Stimulated activated CD4-positive, alpha-beta T cell treated with anti-CD3 and anti-CD28 coated beads, Interleukin-15, amount 100 ng/mL, for 1 hour (primary cell): ENCODE data around the gene EPHB2.

Experiments
- DNase-seq, 2 donors: peaks; one replicate each; pipeline ENCODE4 v3.0.0-alpha.2; 2020; ENCODE audit warnings: low read depth in 1 of 2, low spot score in 1 of 2

Gene EPHB2

GRCh38 chr1:22816067-22816775 is 105.6 kb downstream of the EPHB2 start:
- DNase-seq = no peak

- no peak for DNase-seq
Measured at GRCh38 chr1:22816803-22817202, 106.2 kb downstream of the EPHB2 start.

GRCh38 chr1:22817462-22817861 is 106.8 kb downstream of the EPHB2 start:
- DNase-seq = no peak

- no peak for DNase-seq
Measured at GRCh38 chr1:22818061-22818770, 107.6 kb downstream of the EPHB2 start.

GRCh38 chr1:22819361-22819760 is 108.7 kb downstream of the EPHB2 start:
- no peak for DNase-seq

GRCh38 chr1:22821027-22821426 is 110.4 kb downstream of the EPHB2 start:
- no peak for DNase-seq

- no peak for DNase-seq
Measured at GRCh38 chr1:22822371-22822770, 111.7 kb downstream of the EPHB2 start.

- no peak for DNase-seq
Measured at GRCh38 chr1:22824466-22824865, 113.8 kb downstream of the EPHB2 start.

- no peak for DNase-seq
Measured at GRCh38 chr1:22824975-22825374, 114.3 kb downstream of the EPHB2 start.

GRCh38 chr1:22825486-22826189 is 115.0 kb downstream of the EPHB2 start:
- DNase-seq = no peak

- DNase-seq = no peak
Measured at GRCh38 chr1:22826604-22827580, 116.3 kb downstream of the EPHB2 start.

GRCh38 chr1:22827666-22828483 is 117.2 kb downstream of the EPHB2 start:
- DNase-seq = no peak

GRCh38 chr1:22828484-22829308 is 118.1 kb downstream of the EPHB2 start:
- no peak for DNase-seq

- no peak for DNase-seq
Measured at GRCh38 chr1:22829309-22829989, 118.8 kb downstream of the EPHB2 start.

- no peak for DNase-seq
Measured at GRCh38 chr1:22830041-22830566, 119.5 kb downstream of the EPHB2 start.

- DNase-seq = no peak
Measured at GRCh38 chr1:22830757-22831340, 120.2 kb downstream of the EPHB2 start.

GRCh38 chr1:22831729-22832413 is 121.2 kb downstream of the EPHB2 start:
- DNase-seq = no peak

- DNase-seq = no peak
Measured at GRCh38 chr1:22832414-22832786, 121.8 kb downstream of the EPHB2 start.
